Activated naive CD8-positive, alpha-beta T cell (primary cell): ENCODE measurements around the gene PDLIM4.
A peak's percentile ranks its signal among the peaks of the same experiment; 100 is the strongest.

Source experiments
- H3K27ac Mint-ChIP-seq: one replicate; pipeline ENCODE4 v1.8.0; 2021; ENCODE audit warnings: mixed read lengths
- H3K27me3 Mint-ChIP-seq: one replicate; pipeline ENCODE4 v1.8.0; 2021; ENCODE audit warnings: mixed read lengths
- H3K36me3 Mint-ChIP-seq: one replicate; pipeline ENCODE4 v1.8.0; 2021; ENCODE audit warnings: mixed read lengths
- H3K4me1 Mint-ChIP-seq: one replicate; pipeline ENCODE4 v1.8.0; 2021; ENCODE audit warnings: low read depth, mixed read lengths
- H3K4me3 Mint-ChIP-seq: one replicate; pipeline ENCODE4 v1.8.0; 2021; ENCODE audit warnings: mild to moderate bottlenecking, mixed read lengths
- H3K9me3 Mint-ChIP-seq: one replicate; pipeline ENCODE4 v1.8.0; 2021; ENCODE audit warnings: low read depth, mixed read lengths

PDLIM4 gene

GRCh38 chr5:132222649-132223038, 34.9 kb upstream of the PDLIM4 start:
- peaks cover 15% of the 10 kb centered on the region for H3K4me1 Mint-ChIP-seq
- H3K9me3 Mint-ChIP-seq: no peaks in the 10 kb centered on the region
- no peak overlapping the region for H3K27ac Mint-ChIP-seq
- H3K27me3 Mint-ChIP-seq: peaks cover 4% of the 10 kb centered on the region
- H3K4me3 Mint-ChIP-seq: no peak overlapping the region
- H3K36me3 Mint-ChIP-seq: no peaks in the 10 kb centered on the region

- Mint-ChIP-seq H3K9me3 (no peaks in the 10 kb centered on the region), H3K36me3 (no peaks in the 10 kb centered on the region), H3K27me3 (peaks cover 5% of the 10 kb centered on the region), H3K4me1 (peaks cover 15% of the 10 kb centered on the region), H3K4me3 (no peak overlapping the region), H3K27ac (no peak overlapping the region)
Measured at GRCh38 chr5:132223861-132224260, 33.6 kb upstream of the PDLIM4 start.

- Mint-ChIP-seq H3K4me3 (no peak overlapping the region), H3K9me3 (no peaks in the 10 kb centered on the region), H3K36me3 (no peaks in the 10 kb centered on the region), H3K4me1 (peaks cover 18% of the 10 kb centered on the region), H3K27ac (no peak overlapping the region), H3K27me3 (peaks cover 13% of the 10 kb centered on the region)
Measured at GRCh38 chr5:132224716-132225115, 32.8 kb upstream of the PDLIM4 start.

GRCh38 chr5:132225165-132226032, 32.1 kb upstream of the PDLIM4 start:
- peaks cover 16% of the 10 kb centered on the region for H3K27me3 Mint-ChIP-seq
- no peak overlapping the region for H3K4me3 Mint-ChIP-seq
- H3K27ac Mint-ChIP-seq: no peak overlapping the region
- no peaks in the 10 kb centered on the region for H3K36me3 Mint-ChIP-seq
- peaks cover 21% of the 10 kb centered on the region for H3K4me1 Mint-ChIP-seq
- H3K9me3 Mint-ChIP-seq: no peaks in the 10 kb centered on the region

- Mint-ChIP-seq H3K4me3 (peak overlapping the region; percentile 70), H3K4me1 (peaks cover 21% of the 10 kb centered on the region), H3K27me3 (peaks cover 21% of the 10 kb centered on the region), H3K9me3 (no peaks in the 10 kb centered on the region), H3K36me3 (no peaks in the 10 kb centered on the region), H3K27ac (no peak overlapping the region)
Measured at GRCh38 chr5:132226516-132227234, 30.8 kb upstream of the PDLIM4 start.

GRCh38 chr5:132227235-132227484, 30.3 kb upstream of the PDLIM4 start:
- H3K27ac Mint-ChIP-seq: no peak overlapping the region
- peaks cover 21% of the 10 kb centered on the region for H3K4me1 Mint-ChIP-seq
- peak overlapping the region; percentile 70 for H3K4me3 Mint-ChIP-seq
- H3K9me3 Mint-ChIP-seq: no peaks in the 10 kb centered on the region
- H3K27me3 Mint-ChIP-seq: peaks cover 21% of the 10 kb centered on the region
- no peaks in the 10 kb centered on the region for H3K36me3 Mint-ChIP-seq

GRCh38 chr5:132227485-132228240, 29.8 kb upstream of the PDLIM4 start, which contains the start of gene P4HA2:
Gene P4HA2, minus strand, starts transcription at chr5:132227853. Its CDS starts 9,227 bp downstream, at chr5:132218626.
- Mint-ChIP-seq H3K4me1 (peaks cover 21% of the 10 kb centered on the region), H3K27ac (no peak within 1 kb of the TSS), H3K27me3 (peaks cover 22% of the 10 kb centered on the region), H3K4me3 (peak within 1 kb of the TSS; percentile 70), H3K36me3 (no peaks in the 10 kb centered on the region), H3K9me3 (no peaks in the 10 kb centered on the region)

- H3K4me1 Mint-ChIP-seq: peaks cover 21% of the 10 kb centered on the region
- peaks cover 23% of the 10 kb centered on the region for H3K27me3 Mint-ChIP-seq
- no peaks in the 10 kb centered on the region for H3K36me3 Mint-ChIP-seq
- peak overlapping the region; percentile 56 for H3K4me3 Mint-ChIP-seq
- H3K27ac Mint-ChIP-seq: no peak overlapping the region
- H3K9me3 Mint-ChIP-seq: no peaks in the 10 kb centered on the region
Measured at GRCh38 chr5:132228241-132229035, 29.1 kb upstream of the PDLIM4 start.

GRCh38 chr5:132229236-132229635, 28.3 kb upstream of the PDLIM4 start:
- H3K4me3 Mint-ChIP-seq: peak overlapping the region; percentile 56
- no peak overlapping the region for H3K27ac Mint-ChIP-seq
- no peaks in the 10 kb centered on the region for H3K36me3 Mint-ChIP-seq
- no peaks in the 10 kb centered on the region for H3K9me3 Mint-ChIP-seq
- H3K4me1 Mint-ChIP-seq: peaks cover 21% of the 10 kb centered on the region
- peaks cover 23% of the 10 kb centered on the region for H3K27me3 Mint-ChIP-seq

GRCh38 chr5:132230871-132231270, 26.6 kb upstream of the PDLIM4 start:
- no peak overlapping the region for H3K4me3 Mint-ChIP-seq
- H3K27ac Mint-ChIP-seq: no peak overlapping the region
- H3K4me1 Mint-ChIP-seq: peaks cover 11% of the 10 kb centered on the region
- no peaks in the 10 kb centered on the region for H3K9me3 Mint-ChIP-seq
- H3K27me3 Mint-ChIP-seq: peaks cover 23% of the 10 kb centered on the region
- H3K36me3 Mint-ChIP-seq: no peaks in the 10 kb centered on the region

GRCh38 chr5:132232465-132232864, 25.0 kb upstream of the PDLIM4 start:
- Mint-ChIP-seq H3K27me3 (peaks cover 19% of the 10 kb centered on the region), H3K4me1 (peaks cover 6% of the 10 kb centered on the region), H3K27ac (no peak overlapping the region), H3K36me3 (no peaks in the 10 kb centered on the region), H3K9me3 (no peaks in the 10 kb centered on the region), H3K4me3 (no peak overlapping the region)

- Mint-ChIP-seq H3K4me3 (no peak overlapping the region), H3K27me3 (peaks cover 19% of the 10 kb centered on the region), H3K27ac (no peak overlapping the region), H3K9me3 (no peaks in the 10 kb centered on the region), H3K36me3 (no peaks in the 10 kb centered on the region), H3K4me1 (peaks cover 6% of the 10 kb centered on the region)
Measured at GRCh38 chr5:132233081-132233480, 24.4 kb upstream of the PDLIM4 start.

- no peak overlapping the region for H3K4me3 Mint-ChIP-seq
- no peaks in the 10 kb centered on the region for H3K9me3 Mint-ChIP-seq
- H3K36me3 Mint-ChIP-seq: no peaks in the 10 kb centered on the region
- H3K27me3 Mint-ChIP-seq: peaks cover 16% of the 10 kb centered on the region
- H3K4me1 Mint-ChIP-seq: peaks cover 5% of the 10 kb centered on the region
- no peak overlapping the region for H3K27ac Mint-ChIP-seq
Measured at GRCh38 chr5:132233811-132234683, 23.4 kb upstream of the PDLIM4 start.

- Mint-ChIP-seq H3K4me3 (no peak overlapping the region), H3K27me3 (peaks cover 10% of the 10 kb centered on the region), H3K36me3 (no peaks in the 10 kb centered on the region), H3K9me3 (no peaks in the 10 kb centered on the region), H3K27ac (no peak overlapping the region), H3K4me1 (peaks cover 3% of the 10 kb centered on the region)
Measured at GRCh38 chr5:132234684-132235062, 22.8 kb upstream of the PDLIM4 start.
